ENCODE results near the gene FAM153A.
A peak's percentile ranks its signal among the peaks of the same experiment; 100 is the strongest.
"Not testable (repeated sequence)": the region's sequence is repeated elsewhere in the genome, so short reads cannot be mapped to it uniquely, and the experiment has no call there.

The FAM153A gene

GRCh38 chr5:177782792-177783633, at the start of gene FAM153A:
TSS of gene FAM153A (minus strand) at chr5:177782899.
- not testable (repeated sequence) for DNase-seq (ENCODE audit: low read depth in 1 of 2, low spot score in 1 of 2)

- not testable (repeated sequence) for DNase-seq (ENCODE audit: low read depth in 1 of 2, low spot score in 1 of 2)
These were observed 49.6 kb upstream of the FAM153A start for GRCh38 chr5:177832287-177832686.

- not testable (repeated sequence) for DNase-seq (ENCODE audit: low read depth in 1 of 2, low spot score in 1 of 2)
These were observed 43.4 kb upstream of the FAM153A start for GRCh38 chr5:177826073-177826472.

GRCh38 chr5:177824776-177825175, 42.1 kb upstream of the FAM153A start:
- DNase-seq (ENCODE audit: low read depth in 1 of 2, low spot score in 1 of 2): not testable (repeated sequence)

GRCh38 chr5:177822489-177822888, 39.8 kb upstream of the FAM153A start:
- DNase-seq (ENCODE audit: low read depth in 1 of 2, low spot score in 1 of 2): not testable (repeated sequence)

- DNase-seq (ENCODE audit: low read depth in 1 of 2, low spot score in 1 of 2): not testable (repeated sequence)
These were observed 37.0 kb upstream of the FAM153A start for GRCh38 chr5:177819664-177820063.

- DNase-seq (ENCODE audit: low read depth in 1 of 2, low spot score in 1 of 2): not testable (repeated sequence)
These were observed 30.2 kb upstream of the FAM153A start for GRCh38 chr5:177812814-177813425.

- not testable (repeated sequence) for DNase-seq (ENCODE audit: low read depth in 1 of 2, low spot score in 1 of 2)
These were observed 29.6 kb upstream of the FAM153A start for GRCh38 chr5:177812160-177812743.

GRCh38 chr5:177809209-177809913, 26.7 kb upstream of the FAM153A start:
- DNase-seq (ENCODE audit: low read depth in 1 of 2, low spot score in 1 of 2): peak in 1 of 2 donors; percentile 10

GRCh38 chr5:177808420-177808819, 25.7 kb upstream of the FAM153A start:
- DNase-seq (ENCODE audit: low read depth in 1 of 2, low spot score in 1 of 2): not testable (repeated sequence)

GRCh38 chr5:177807265-177807664, 24.6 kb upstream of the FAM153A start:
- not testable (repeated sequence) for DNase-seq (ENCODE audit: low read depth in 1 of 2, low spot score in 1 of 2)

GRCh38 chr5:177801427-177801826, 18.7 kb upstream of the FAM153A start:
- not testable (repeated sequence) for DNase-seq (ENCODE audit: low read depth in 1 of 2, low spot score in 1 of 2)

GRCh38 chr5:177798237-177798840, 15.6 kb upstream of the FAM153A start:
- DNase-seq (ENCODE audit: low read depth in 1 of 2, low spot score in 1 of 2): not testable (repeated sequence)

- DNase-seq (ENCODE audit: low read depth in 1 of 2, low spot score in 1 of 2): not testable (repeated sequence)
These were observed 10.6 kb upstream of the FAM153A start for GRCh38 chr5:177793272-177793671.

- DNase-seq (ENCODE audit: low read depth in 1 of 2, low spot score in 1 of 2): not testable (repeated sequence)
These were observed 8.9 kb upstream of the FAM153A start for GRCh38 chr5:177791649-177792048.

- not testable (repeated sequence) for DNase-seq (ENCODE audit: low read depth in 1 of 2, low spot score in 1 of 2)
These were observed 530 bp downstream of the FAM153A start for GRCh38 chr5:177782169-177782568.

- not testable (repeated sequence) for DNase-seq (ENCODE audit: low read depth in 1 of 2, low spot score in 1 of 2)
These were observed 11.5 kb downstream of the FAM153A start for GRCh38 chr5:177771206-177771605.

GRCh38 chr5:177770646-177771045, 12.1 kb downstream of the FAM153A start:
- DNase-seq (ENCODE audit: low read depth in 1 of 2, low spot score in 1 of 2): not testable (repeated sequence)

GRCh38 chr5:177763737-177764508, 18.8 kb downstream of the FAM153A start:
- not testable (repeated sequence) for DNase-seq (ENCODE audit: low read depth in 1 of 2, low spot score in 1 of 2)

GRCh38 chr5:177760954-177761353, 21.7 kb downstream of the FAM153A start:
- DNase-seq (ENCODE audit: low read depth in 1 of 2, low spot score in 1 of 2): not testable (repeated sequence)
